HG03460 (cell line): ENCODE measurements around the gene PTPRN2.

Experiments
- ATAC-seq: cut with Tn5 transposase; IDR thresholded peaks from one replicate; pipeline ENCODE4 v1.9.1; 2021; ENCODE audit not compliant: unreplicated experiment

The PTPRN2 gene

GRCh38 chr7:158579662-158580646, 7.7 kb downstream of the PTPRN2 start:
- ATAC-seq: no peak

- ATAC-seq: no peak
Observed at GRCh38 chr7:158576050-158576762, 11.4 kb downstream of the PTPRN2 start.

GRCh38 chr7:158574308-158575036, 13.2 kb downstream of the PTPRN2 start:
- ATAC-seq: no peak

GRCh38 chr7:158573310-158573709, 14.3 kb downstream of the PTPRN2 start:
- ATAC-seq: no peak

GRCh38 chr7:158572000-158572828, 15.4 kb downstream of the PTPRN2 start:
- ATAC-seq: no peak

GRCh38 chr7:158570449-158571170, 17.0 kb downstream of the PTPRN2 start:
- ATAC-seq: no peak

- no peak for ATAC-seq
Observed at GRCh38 chr7:158569858-158570323, 17.7 kb downstream of the PTPRN2 start.

GRCh38 chr7:158568974-158569857, 18.4 kb downstream of the PTPRN2 start:
- no peak for ATAC-seq

- ATAC-seq: no peak
Observed at GRCh38 chr7:158567153-158567603, 20.4 kb downstream of the PTPRN2 start.

GRCh38 chr7:158564663-158565035, 23.0 kb downstream of the PTPRN2 start:
- ATAC-seq: no peak

- no peak for ATAC-seq
Observed at GRCh38 chr7:158563911-158564662, 23.5 kb downstream of the PTPRN2 start.

- no peak for ATAC-seq
Observed at GRCh38 chr7:158563051-158563450, 24.6 kb downstream of the PTPRN2 start.

- no peak for ATAC-seq
Observed at GRCh38 chr7:158562517-158562916, 25.1 kb downstream of the PTPRN2 start.

GRCh38 chr7:158561659-158562058, 26.0 kb downstream of the PTPRN2 start:
- no peak for ATAC-seq

GRCh38 chr7:158560386-158560785, 27.2 kb downstream of the PTPRN2 start:
- ATAC-seq: no peak

GRCh38 chr7:158559356-158559755, 28.3 kb downstream of the PTPRN2 start:
- no peak for ATAC-seq

- ATAC-seq: no peak
Observed at GRCh38 chr7:158558816-158559215, 28.8 kb downstream of the PTPRN2 start.

- ATAC-seq: no peak
Observed at GRCh38 chr7:158557441-158557755, 30.2 kb downstream of the PTPRN2 start.
